Measurements from ENCODE around the gene BCL11A.

Gene BCL11A

GRCh38 chr2:60555783-60556139, 2.3 kb upstream of the BCL11A start:
- no peak for TF ChIP-seq CTCF (IDR thresholded peaks at IDR 0.05; ENCODE audit: insufficient read depth, low read depth, low read length, missing control alignments)
- peak overlapping the region; percentile 74 for H3K4me3 ChIP-seq (ENCODE audit: low read depth, low read length)
- no peak for DNase-seq (ENCODE audit: low read depth)

- peak overlapping the region; percentile 74 for H3K4me3 ChIP-seq (ENCODE audit: low read depth, low read length)
- TF ChIP-seq CTCF (IDR thresholded peaks at IDR 0.05; ENCODE audit: insufficient read depth, low read depth, low read length, missing control alignments) = peak; percentile 48
- DNase-seq (ENCODE audit: low read depth) = peak; percentile 79
Measured at GRCh38 chr2:60555066-60555782, 1.8 kb upstream of the BCL11A start.

- no peak for DNase-seq (ENCODE audit: low read depth)
- peak overlapping the region; percentile 74 for H3K4me3 ChIP-seq (ENCODE audit: low read depth, low read length)
- TF ChIP-seq CTCF (IDR thresholded peaks at IDR 0.05; ENCODE audit: insufficient read depth, low read depth, low read length, missing control alignments) = no peak
Measured at GRCh38 chr2:60554646-60555065, 1.2 kb upstream of the BCL11A start.

GRCh38 chr2:60554074-60554645, 706 bp upstream of the BCL11A start:
- peak; percentile 45 for DNase-seq (ENCODE audit: low read depth)
- TF ChIP-seq CTCF (IDR thresholded peaks at IDR 0.05; ENCODE audit: insufficient read depth, low read depth, low read length, missing control alignments) = no peak
- peak overlapping the region; percentile 74 for H3K4me3 ChIP-seq (ENCODE audit: low read depth, low read length)

- TF ChIP-seq CTCF (IDR thresholded peaks at IDR 0.05; ENCODE audit: insufficient read depth, low read depth, low read length, missing control alignments) = no peak
- peak overlapping the region; percentile 74 for H3K4me3 ChIP-seq (ENCODE audit: low read depth, low read length)
- no peak for DNase-seq (ENCODE audit: low read depth)
Measured at GRCh38 chr2:60552851-60553494, 481 bp downstream of the BCL11A start.

GRCh38 chr2:60552078-60552850, 1.2 kb downstream of the BCL11A start:
- DNase-seq (ENCODE audit: low read depth) = peak; percentile 26
- TF ChIP-seq CTCF (IDR thresholded peaks at IDR 0.05; ENCODE audit: insufficient read depth, low read depth, low read length, missing control alignments) = no peak
- peak overlapping the region; percentile 74 for H3K4me3 ChIP-seq (ENCODE audit: low read depth, low read length)
